ENCODE results near the gene SECISBP2.
"Not testable (repeated sequence)": the region's sequence is repeated elsewhere in the genome, so short reads cannot be mapped to it uniquely, and the experiment has no call there.

Gene SECISBP2

DNA sequence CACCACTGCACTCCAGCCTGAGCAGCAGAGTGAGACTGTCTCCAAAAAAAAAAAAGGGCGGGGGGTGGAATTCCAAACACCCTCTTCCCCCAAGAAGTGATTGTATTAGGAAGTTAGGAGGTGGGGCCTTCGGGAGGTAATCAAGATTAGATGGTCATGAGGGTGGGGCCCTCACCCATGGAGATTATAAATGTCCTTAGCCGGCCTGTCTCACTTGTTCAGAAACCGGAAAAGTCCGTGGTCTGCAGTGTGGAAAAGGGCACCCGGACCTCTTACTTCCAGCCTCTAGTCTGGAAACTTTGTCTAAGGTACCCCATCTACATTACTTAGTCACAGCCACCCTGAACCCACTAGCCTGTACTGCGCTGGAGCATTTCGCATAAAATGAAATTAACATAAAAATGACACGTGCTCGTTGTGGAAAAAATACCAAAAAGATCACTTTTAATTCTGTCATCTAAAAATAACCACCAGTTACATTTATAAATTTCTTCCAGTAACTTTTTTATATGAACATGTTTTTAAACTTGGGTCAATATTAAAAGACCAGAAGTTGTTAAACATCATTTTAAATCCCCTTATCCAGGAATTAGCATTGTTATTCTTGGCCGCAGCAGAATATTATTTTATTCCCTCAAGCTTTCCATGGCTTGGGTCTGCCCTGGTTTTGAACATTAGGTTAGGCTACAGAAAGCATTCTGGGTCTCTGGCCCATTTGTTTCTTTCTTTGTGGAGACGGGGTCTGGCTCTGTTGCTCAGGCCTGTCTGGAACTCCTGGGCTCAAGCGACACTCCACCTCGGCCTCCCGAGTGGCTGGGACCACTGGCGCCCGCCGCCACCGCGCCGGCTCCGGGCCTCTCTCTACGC, 8.5 kb upstream of the SECISBP2 start:
- DNase-seq = no peak

DNA sequence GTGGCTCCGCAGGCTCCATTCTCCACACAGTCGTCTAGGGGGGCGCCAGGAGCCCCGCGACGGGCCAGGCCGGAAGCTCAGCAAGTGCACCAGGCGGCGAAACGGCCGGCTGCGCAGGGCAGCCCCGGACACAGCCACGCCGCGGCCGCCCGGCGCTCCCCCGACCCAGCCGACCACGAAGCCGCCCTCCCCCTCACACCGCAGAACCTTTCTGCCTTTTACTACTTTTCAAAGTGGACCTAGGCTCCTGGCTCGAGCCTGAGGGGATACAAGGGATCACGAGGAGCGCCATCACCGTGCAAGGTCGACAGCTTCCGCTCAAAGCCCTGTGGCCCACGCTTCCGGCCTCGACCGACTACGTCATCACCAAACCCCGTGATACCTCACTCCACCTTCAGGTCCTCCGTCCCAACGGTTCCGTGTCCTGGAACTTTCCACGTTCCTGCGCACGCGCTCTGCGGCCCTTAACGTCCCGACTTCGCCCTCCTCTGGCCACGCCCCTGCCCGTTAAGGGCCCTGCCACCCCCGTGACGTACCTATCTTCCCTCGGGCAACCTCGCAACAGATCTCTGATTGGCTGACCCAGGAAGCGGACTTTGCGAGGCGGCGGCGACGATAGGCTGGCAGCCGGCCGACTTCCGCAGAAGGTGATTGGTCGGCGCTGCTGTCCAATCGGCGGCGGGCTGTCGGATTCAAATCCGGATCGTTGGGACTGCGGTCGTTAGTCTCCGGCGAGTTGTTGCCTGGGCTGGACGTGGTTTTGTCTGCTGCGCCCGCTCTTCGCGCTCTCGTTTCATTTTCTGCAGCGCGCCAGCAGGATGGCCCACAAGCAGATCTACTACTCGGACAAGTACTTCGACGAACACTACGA, 7.6 kb upstream of the SECISBP2 start, which contains the start of gene CKS2:
Gene CKS2, plus strand, starts transcription at position 721 of the 871 bp plus-strand sequence. Its CDS starts 98 bp downstream, at position 819.
- DNase-seq = peak; percentile 100

DNA sequence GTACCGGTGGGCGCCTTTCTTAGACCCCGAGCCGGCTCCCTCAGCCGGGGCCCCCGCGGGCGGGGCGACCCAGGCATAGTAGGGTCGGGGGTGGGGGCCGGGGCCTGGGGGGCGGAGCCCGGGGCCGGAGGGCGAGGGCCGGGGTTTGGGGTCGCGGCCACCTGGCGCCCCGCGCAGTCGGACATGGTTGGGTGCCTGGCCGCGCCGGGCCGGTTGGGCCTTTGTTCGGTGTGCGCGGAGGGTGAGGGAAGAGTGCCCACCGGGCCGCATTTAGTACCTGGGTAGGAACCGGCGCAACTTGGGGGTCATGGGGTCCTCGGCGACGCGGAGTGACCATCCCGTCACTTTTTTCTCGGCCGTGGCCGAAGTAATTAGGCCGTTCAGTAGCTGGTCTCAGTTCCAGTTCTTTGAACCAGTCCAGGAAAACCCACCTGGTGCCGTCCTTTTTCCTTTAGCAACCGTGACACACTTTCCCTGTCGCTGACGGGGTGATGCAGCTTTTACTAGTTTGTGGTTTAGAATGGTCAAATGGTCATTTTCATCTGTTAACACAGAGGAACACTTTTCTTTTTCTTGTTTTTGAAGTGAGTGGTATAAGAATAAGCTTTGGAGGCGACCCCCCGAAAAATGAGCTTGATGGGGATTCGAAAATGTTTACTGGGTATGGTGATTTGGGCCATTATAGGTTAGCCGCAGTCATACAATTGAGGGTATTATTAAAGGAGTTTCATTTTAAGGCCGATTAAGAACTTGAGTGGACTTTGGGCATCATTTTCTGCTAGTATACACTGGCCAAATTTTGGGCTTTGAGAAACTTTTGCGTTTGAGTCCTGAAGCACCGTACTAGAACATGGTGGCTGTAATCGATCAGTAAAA, 6.7 kb upstream of the SECISBP2 start:
- DNase-seq = no peak

DNA sequence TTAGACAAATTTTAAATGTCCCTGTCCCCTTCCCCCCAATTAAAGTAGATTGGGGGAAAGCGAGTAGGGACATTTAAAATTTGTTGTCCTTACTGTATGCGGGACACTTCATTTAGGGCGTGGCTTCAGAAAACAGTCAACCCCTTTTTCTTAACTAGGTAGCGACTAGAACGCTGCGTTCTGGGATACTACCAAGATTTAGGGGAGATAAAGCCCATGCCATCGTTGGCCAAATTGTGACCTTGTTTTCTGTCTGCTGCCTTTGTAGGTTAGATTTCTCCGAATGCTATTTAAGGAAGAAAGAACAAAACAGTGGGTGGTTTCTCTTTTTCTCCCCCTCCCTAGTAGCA, 6.1 kb upstream of the SECISBP2 start:
- DNase-seq = peak; percentile 28

DNA sequence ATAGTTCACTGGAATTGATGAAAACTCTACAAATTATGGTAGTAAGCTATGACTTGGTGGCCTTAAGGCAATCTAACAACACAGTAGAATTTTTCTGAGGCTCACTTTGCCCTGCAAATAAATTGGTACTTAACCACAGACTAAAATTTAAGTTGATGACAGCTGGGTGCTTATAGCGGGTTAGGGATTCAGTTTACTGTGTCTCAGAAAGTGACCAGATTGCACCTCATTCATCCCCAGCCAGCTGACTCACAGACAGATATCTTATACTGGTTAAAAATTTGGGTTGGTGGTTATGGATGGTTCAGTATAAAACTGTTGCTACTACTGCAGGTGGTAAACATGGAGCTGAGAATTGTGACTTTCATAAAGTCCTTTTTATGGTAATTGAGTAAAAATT, 4.5 kb upstream of the SECISBP2 start:
- DNase-seq = no peak

DNA sequence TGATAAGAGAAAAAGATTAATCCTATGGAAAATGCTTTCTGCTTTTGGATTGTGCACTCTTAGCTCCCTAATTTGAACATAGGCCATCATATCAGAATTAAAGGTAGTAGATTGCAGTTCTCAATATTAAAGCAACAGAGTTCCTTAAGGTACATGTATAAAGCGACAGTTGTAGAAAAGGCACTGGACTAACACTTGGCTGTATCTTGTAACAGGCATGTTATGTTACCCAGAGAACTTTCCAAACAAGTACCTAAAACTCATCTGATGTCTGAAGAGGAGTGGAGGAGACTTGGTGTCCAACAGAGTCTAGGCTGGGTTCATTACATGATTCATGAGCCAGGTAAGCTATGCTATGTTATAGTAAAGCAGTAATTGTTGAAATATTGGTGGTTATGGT, 3.3 kb upstream of the SECISBP2 start:
- no peak for DNase-seq

DNA sequence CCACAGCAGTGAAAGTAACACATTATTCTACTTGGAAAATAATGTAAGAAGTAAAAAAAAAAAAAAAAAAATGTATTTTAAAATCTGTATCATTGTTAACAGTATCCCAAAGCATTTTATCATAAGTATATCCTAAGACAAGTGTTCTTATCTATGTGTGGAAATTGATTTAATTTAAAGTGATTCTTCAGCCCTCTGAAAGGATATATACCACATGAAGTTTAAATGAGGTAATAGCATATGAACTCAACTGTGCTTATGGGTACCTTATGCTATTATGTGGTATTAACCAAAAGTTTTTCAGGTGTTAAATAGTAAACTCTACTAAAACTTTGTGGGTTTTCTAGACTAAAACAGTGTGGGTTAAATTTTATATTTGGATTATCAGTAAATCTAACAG, 2.8 kb upstream of the SECISBP2 start:
- DNase-seq = no peak

DNA sequence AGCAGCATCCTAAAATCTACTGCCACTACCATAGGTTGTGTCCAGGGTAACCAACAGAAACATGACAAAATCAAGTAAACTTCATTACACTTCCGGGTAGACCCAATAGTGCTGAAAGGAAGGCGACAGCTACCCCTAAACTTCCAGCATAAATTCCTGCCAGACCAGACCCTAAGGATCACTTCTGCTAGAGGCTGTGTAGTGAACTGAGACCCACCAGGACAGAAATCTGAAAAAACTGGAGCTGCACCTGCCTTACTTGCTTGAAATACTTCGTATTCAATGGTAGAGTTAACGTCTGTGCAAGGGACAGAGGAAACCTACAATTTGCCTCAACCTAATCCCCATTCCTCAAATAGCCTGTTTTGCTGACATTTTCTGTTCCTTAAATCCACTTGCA, 1.0 kb upstream of the SECISBP2 start:
- DNase-seq = no peak

DNA sequence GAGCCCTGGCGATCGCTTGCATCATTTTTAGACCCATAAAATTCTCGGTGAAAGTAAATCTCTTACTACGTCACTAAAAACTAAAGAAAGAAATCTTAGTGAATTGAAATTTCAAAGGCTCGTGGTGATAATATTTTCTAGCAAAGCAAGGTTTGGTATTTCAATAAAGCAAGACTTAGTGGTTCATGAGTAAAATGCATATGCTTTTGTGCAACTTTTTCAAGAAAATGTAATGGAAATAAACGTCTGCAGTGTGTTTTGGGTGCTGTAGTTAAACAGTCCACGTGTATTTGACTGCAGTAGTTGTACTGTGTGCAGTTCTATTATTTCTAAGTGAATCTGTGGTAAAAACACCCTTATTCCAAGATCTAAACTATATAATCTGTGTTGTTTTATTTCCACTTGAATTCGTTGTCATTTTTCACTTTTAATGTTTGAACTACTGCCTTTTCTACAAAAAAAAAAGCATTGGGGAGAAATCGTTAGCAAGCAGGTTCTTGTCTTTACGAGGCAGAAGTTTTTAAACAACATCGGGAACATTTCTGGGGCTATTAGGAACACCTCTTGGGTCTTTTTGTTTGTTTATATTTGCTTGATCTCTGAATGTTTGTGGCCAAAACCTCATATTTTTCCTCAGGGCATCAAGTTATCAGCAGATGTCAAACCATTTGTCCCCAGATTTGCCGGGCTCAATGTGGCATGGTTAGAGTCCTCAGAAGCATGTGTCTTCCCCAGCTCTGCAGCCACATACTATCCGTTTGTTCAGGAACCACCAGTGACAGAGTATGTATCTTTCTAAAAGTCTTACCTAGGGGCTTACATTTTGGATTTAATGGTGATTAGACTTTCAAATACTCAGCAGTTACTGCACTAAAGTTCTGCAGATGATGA, 960 bp downstream of the SECISBP2 start:
- peak; percentile 9 for DNase-seq

DNA sequence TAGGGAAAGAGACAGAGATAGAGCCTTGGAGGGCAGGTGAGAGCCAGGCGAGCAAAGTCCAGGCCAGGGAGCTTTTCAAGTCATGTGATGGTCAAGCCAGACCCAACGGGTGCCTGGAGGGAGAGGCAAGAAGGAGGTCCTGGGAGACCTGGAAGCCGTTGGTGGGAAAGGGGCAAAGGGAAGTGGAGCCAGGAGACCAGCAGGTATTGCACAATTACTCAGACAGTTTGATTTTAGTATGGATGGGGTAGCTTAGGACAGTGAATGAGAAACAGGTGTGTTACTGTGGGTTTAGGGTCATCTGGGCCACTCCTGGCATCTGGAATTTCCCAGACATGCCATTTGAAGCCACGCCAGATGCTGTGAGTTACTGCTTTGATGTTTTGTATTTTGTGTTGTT, 5.1 kb downstream of the SECISBP2 start:
- no peak for DNase-seq

DNA sequence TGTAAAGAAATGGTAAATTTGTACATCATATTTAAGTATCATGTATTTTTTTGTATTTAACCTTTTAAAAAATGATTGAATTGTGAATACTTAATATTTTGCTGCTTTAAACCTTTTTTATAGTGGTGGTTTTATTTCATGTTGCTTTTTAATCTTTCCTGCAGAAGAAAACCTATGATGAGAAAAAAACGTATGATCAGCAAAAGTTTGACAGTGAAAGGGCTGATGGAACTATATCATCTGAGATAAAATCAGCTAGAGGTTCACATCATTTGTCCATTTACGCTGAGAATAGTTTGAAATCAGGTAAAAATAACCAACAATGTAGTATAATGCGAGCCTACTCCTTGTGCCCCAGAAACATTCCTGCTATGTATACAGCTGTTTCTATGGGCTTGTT, 7.4 kb downstream of the SECISBP2 start:
- DNase-seq = no peak

DNA sequence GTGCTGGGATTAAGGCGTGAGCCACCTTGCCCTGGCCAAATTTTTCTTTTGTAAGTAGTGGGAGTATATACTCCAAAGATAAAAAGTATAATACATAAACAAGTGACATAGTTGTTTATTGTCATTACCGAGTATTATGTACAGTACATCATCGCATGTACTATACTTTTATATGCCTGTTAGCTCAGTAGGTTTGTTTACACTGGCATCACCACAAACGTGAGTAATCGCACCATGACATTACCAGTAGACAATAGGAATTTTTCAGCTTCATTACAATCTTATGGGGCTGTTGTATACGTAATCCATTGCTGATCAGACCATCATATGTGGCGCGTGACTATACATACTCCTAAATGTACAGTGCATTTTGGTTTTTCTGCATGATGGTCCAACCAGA, 9.8 kb downstream of the SECISBP2 start:
- DNase-seq = no peak

DNA sequence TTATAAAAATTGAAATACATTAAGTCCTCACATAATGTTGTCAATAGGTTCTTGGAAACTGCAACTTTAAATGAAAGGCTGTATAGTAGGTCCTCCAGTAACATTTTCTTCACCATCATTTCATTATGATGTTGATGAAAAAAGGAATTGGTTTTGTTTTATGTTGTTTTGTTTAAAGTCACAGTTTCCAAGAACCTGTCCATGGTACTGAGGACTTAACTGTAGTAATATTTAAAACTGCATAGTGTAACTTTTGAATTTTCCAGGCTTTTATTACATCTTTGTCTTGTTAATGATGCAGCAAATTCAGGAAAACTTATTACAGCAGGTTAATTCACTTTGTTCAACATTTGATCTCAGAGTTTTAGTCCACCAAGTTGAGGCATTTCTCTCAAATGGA, 11.6 kb downstream of the SECISBP2 start:
- DNase-seq = no peak

DNA sequence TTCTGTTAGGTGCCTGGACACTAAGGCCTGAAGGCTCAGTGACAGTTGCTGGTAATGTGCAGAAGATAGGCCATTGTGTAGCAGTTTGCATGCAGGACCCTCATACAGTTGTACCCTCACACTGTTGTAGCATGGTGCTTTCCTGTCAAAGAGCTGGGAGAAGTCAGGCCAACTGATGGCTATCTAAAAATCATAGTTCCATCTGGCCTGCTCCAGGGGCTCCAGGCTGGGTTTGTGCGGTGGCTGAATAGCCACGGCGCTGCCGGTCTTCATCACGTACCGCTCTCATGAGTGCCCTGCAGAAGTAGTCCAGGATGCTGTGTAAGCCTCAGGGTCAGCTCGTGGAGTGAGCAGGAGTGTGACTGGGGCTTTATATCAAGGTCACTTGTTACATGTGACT, 12.2 kb downstream of the SECISBP2 start:
- no peak for DNase-seq

DNA sequence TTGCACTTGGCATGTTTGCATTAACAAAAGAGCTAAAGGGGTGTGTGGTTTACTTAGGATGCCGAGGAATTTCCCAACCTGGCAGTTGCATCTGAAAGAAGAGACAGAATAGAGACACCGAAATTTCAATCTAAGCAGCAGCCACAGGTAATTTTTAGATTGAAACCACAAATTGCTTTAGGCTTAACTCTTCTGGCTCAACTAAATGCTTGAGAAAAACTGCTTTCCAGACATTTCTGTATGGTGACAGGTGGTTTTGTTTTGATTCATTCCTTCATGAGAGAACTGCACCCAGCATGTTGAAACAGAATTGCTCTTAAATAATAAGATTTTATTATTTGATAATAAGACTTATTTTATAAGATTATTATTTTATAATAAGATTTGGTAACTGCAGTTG, 21.5 kb downstream of the SECISBP2 start:
- no peak for DNase-seq

DNA sequence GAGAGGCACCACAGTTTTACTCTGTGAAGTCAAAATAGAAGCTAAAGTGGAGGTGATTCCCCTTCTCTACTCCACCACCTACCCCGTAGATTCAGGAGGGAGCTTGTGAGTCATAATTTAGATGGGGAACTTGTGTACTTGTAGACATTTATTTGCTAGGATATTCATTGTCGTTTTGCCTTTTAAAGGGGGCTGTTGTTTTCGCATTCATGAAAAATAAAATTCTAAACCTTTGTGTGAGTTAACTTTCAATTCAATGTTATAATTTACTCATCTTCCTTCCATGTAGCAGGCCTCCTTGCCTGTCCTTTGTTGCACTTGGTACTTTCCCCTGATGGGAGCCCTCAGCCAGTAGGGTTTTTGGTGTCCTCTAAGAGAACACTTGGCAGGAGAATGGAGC, 22.0 kb downstream of the SECISBP2 start:
- no peak for DNase-seq

DNA sequence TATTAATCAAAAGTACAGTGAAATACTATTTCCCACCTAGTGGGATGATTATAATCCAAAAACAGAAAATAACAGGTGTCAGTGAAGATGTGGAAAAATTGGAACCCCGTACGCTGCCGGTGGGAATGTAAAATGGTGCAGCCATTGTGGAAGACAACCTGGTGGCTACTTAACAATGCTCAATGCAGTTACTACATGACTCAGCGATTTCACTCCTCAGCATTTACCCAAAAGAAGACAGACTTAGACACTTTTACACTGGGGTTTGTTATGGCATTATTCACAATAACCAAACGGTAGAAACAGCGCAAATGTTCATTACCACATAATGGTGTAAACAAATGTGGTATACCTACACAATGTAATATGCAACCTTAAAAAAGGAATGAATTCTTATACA, 23.9 kb downstream of the SECISBP2 start:
- DNase-seq = no peak

DNA sequence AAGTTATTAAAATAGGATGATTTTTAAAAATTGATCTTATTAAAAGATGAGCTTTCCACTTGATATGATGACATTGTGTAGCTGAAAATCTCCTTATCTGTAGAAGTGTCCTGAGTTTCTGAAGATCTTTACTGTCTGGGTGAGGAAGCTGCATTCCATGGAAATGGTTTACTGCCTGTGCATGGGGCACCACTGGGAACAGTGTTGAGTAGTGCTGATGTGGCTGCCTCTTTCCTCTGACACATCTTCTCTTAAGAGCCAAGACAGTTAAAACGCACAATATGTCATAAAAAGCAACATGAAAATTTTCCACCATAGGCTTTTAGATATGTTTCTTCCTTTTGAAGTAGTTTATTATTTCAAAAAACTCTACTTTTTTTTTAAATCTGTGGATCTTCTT, 24.6 kb downstream of the SECISBP2 start:
- DNase-seq = no peak

DNA sequence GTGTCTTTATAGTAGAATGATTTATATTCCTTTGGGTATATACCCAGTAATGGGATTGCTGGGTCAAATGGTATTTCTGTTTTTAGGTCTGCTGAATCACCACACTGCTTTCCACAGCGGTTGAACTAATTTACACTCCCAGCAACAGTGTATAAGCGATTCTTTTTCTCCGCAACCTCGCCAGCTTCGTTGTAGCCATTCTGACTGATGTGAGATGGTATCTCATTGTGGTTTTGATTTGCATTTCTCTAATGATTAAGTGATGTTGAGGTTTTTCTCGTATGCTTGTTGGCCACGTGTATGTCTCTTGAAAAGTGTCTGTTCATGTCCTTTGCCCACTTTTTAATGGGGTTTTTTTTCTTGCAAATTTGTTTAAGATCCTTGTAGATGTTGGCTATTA, 25.5 kb downstream of the SECISBP2 start:
- DNase-seq = not testable (repeated sequence)

DNA sequence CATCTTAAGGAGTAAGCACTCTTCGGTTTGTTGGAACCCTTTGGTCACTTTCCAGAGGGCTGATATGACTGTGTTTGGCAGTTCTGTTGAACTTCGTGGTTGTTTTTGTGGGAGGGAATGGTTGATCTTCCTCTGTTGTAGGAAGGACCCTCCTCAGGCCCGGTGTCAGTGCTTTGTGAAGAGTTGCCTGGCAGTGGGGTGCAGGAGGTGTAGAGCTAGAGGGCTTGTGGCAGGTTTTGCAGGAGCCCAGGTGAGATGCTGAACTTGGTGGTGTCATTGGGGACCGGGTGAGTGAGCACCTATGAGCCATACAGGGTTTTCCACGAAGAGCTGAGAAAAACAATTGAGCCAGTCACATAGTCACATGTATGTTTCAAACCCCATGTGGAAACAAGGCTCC, 27.2 kb downstream of the SECISBP2 start:
- DNase-seq = no peak

DNA sequence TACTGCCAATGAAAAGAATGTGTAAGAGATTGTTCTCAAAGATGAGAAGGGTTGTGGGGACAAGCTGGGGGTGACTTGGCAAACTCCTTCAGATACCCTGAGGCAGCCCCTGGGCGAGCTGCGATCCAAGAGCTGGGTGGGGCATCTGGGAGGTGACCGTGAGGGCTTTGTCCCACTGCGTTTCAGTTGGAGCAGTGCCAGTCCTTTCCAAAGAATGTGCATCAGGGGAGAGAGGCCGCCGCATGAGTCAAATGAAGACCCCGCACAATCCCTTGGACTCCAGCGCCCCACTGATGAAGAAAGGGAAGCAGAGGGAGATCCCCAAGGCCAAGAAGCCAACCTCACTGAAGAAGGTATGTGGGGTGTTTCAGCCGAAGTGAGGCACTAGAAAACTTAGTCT, 28.4 kb downstream of the SECISBP2 start:
- no peak for DNase-seq

DNA sequence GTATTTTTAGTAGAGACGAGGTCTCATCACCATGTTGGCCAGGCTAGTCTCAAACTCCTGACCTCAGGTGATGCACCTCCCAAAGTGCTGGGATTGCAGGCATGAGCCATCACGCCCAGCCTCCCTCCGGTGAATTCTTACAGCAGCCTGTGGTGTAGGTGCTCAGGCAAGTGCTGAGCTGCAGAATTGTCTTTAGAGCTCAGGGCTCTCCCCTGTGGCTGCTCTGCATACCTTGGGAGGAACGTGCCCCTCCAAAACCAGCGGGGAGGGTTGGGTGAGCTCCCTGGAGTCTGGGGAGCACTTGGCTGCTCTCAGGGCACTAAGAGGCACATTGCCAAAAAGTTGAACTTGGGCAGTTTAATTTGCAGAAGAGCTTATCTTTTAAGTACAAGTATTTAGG, 29.4 kb downstream of the SECISBP2 start:
- DNase-seq = no peak

Measured in fibroblast of skin of back (primary cell).